SK-N-SH treated with all-trans-retinoic acid at 6 μM for 48 hours (cell line): ENCODE results near the gene BATF3.

Experiments
- ATAC-seq: fragments of 200-7000 bp; cut with Tn5 transposase; 3 replicates; pipeline ENCODE4 v1.9.1; 2020; ENCODE audit warnings: mild to moderate bottlenecking, moderate library complexity
- ARNTL ChIP-seq: fragments of 450-650 bp; formaldehyde crosslinking; IDR thresholded peaks from 2 replicates; pipeline ENCODE4 v1.5.0; 2020; ENCODE audit warnings: low read depth, mild to moderate bottlenecking, moderate library complexity, borderline replicate concordance
- BACH2 ChIP-seq: fragments of 250-450 bp; sonication (Bioruptor Pico); IDR thresholded peaks from 2 replicates; pipeline ENCODE4 v1.9.0; 2021; ENCODE audit warnings: mild to moderate bottlenecking, borderline replicate concordance
- CSDC2 ChIP-seq: fragments of 250-450 bp; sonication (Bioruptor Pico); IDR thresholded peaks from 2 replicates; pipeline ENCODE4 v1.5.0; 2020; ENCODE audit warnings: mild to moderate bottlenecking, moderate library complexity
- ISL1 ChIP-seq: fragments of 250-450 bp; sonication (Bioruptor Pico); IDR thresholded peaks from 2 replicates; pipeline ENCODE4 v2.1.2; 2022; ENCODE audit warnings: mild to moderate bottlenecking, moderate library complexity
- PPARA ChIP-seq: fragments of 250-450 bp; sonication (Bioruptor Pico); IDR thresholded peaks from 2 replicates; pipeline ENCODE4 v1.5.0; 2020; ENCODE audit warnings: mild to moderate bottlenecking, borderline replicate concordance
- RARB ChIP-seq: fragments of 250-450 bp; sonication (Bioruptor Pico); IDR thresholded peaks from 2 replicates; pipeline ENCODE4 v1.8.0; 2021; ENCODE audit warnings: mild to moderate bottlenecking, moderate library complexity
- SNAI2 ChIP-seq: fragments of 250-450 bp; sonication (Bioruptor Pico); IDR thresholded peaks from 2 replicates; pipeline ENCODE4 v1.5.0; 2020; ENCODE audit warnings: mild to moderate bottlenecking, moderate library complexity
- TCF4 ChIP-seq: fragments of 250-450 bp; sonication (Bioruptor Pico); IDR thresholded peaks from 2 replicates; pipeline ENCODE4 v1.8.0; 2021; ENCODE audit warnings: mild to moderate bottlenecking, moderate library complexity, borderline replicate concordance
- TOX ChIP-seq: fragments of 250-450 bp; sonication (Bioruptor Pico); IDR thresholded peaks from 2 replicates; pipeline ENCODE4 v1.8.0; 2021; ENCODE audit warnings: mild to moderate bottlenecking, moderate library complexity, borderline replicate concordance
- ZC3H10 ChIP-seq: fragments of 250-450 bp; sonication (Bioruptor Pico); IDR thresholded peaks from 2 replicates; pipeline ENCODE4 v1.5.1; 2021; ENCODE audit warnings: mild to moderate bottlenecking, moderate library complexity
- ZFP3 ChIP-seq: fragments of 250-450 bp; sonication (Bioruptor Pico); IDR thresholded peaks from 2 replicates; pipeline ENCODE4 v1.5.0; 2020; ENCODE audit warnings: mild to moderate bottlenecking, moderate library complexity
- ZNF565 ChIP-seq: fragments of 450-650 bp; formaldehyde crosslinking; conservative IDR thresholded peaks from 2 replicates; pipeline ENCODE4 v1.5.0; 2020; ENCODE audit warnings: low read depth, mild to moderate bottlenecking, moderate library complexity
- ZNF70 ChIP-seq: fragments of 450-650 bp; formaldehyde crosslinking; IDR thresholded peaks from 2 replicates; pipeline ENCODE4 v1.5.0; 2020; ENCODE audit warnings: mild to moderate bottlenecking, moderate library complexity
- ZNF8 ChIP-seq: fragments of 450-650 bp; formaldehyde crosslinking; IDR thresholded peaks from 2 replicates; pipeline ENCODE4 v1.5.0; 2020; ENCODE audit warnings: mild to moderate bottlenecking, moderate library complexity
- TF ChIP-seq, protein P1 (sequence below): fragments of 250-450 bp; sonication (Bioruptor Pico); IDR thresholded peaks from 2 replicates; pipeline ENCODE4 v1.8.0; 2020; ENCODE audit warnings: mild to moderate bottlenecking, moderate library complexity, borderline replicate concordance
- TF ChIP-seq, protein P2 (sequence below): fragments of 250-450 bp; sonication (Bioruptor Pico); IDR thresholded peaks from 2 replicates; pipeline ENCODE4 v1.8.0; 2021; ENCODE audit warnings: low read depth, mild to moderate bottlenecking, moderate library complexity, borderline replicate concordance
- TF ChIP-seq, protein P3 (sequence below): fragments of 250-450 bp; sonication (Bioruptor Pico); IDR thresholded peaks from 2 replicates; pipeline ENCODE4 v1.5.0; 2020; ENCODE audit warnings: mild to moderate bottlenecking, moderate library complexity
- TF ChIP-seq, protein P4 (sequence below): fragments of 250-450 bp; sonication (Bioruptor Pico); IDR thresholded peaks from 2 replicates; pipeline ENCODE4 v1.5.1; 2021; ENCODE audit warnings: mild to moderate bottlenecking, moderate library complexity

BATF3 gene

DNA sequence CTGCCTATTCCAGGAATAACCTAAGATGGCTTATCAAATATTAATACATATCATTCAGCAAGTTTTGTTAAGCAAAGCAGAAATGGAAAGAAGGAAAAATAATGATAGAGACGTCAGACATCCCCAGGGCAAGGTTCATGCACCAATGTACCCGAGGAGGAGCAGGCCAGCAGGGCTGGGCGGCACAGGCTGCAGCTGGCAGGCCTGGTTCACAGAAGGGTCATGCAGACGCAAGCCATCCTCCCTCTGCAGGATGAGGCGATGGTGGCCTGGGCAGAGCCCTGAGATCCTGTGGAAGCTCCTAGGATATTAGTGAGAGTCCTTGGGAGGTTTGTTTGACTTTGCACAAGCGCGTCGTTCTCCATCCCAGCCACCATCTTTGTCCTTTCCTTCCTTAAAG lies 30.0 kb downstream of the BATF3 start (continued):
- TF ChIP-seq, protein P1, sequence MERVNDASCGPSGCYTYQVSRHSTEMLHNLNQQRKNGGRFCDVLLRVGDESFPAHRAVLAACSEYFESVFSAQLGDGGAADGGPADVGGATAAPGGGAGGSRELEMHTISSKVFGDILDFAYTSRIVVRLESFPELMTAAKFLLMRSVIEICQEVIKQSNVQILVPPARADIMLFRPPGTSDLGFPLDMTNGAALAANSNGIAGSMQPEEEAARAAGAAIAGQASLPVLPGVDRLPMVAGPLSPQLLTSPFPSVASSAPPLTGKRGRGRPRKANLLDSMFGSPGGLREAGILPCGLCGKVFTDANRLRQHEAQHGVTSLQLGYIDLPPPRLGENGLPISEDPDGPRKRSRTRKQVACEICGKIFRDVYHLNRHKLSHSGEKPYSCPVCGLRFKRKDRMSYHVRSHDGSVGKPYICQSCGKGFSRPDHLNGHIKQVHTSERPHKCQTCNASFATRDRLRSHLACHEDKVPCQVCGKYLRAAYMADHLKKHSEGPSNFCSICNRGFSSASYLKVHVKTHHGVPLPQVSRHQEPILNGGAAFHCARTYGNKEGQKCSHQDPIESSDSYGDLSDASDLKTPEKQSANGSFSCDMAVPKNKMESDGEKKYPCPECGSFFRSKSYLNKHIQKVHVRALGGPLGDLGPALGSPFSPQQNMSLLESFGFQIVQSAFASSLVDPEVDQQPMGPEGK (CRISPR knock-in tag): no peak
- TF ChIP-seq BACH2 (CRISPR knock-in tag): no peak
- no peak for TF ChIP-seq ZFP3 (CRISPR knock-in tag)
- TF ChIP-seq ISL1 (CRISPR knock-in tag): no peak
- no peak for TF ChIP-seq CSDC2 (CRISPR knock-in tag)

DNA sequence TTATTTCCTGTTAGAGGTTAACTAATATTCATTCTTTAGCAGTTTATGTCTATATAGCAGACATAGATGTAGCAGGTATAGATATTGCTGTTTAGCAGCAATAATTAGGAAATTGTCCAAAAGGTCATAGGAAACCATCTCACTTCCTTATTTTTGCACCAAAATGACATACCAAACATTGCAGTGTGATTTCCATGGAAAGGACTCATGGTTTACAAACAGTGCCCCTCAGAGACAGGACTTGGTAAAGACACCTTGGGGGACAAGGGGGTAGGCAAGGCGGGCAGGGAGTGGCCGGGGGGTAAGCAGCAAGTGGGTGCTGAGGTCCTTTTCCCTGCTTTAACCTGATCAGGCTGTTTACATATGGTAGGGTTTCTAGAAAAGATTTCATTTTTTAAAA lies 30.5 kb downstream of the BATF3 start:
- no peak for ATAC-seq
- peak; percentile 25; the same call in 1 of the 2 replicates for TF ChIP-seq ZNF8
- no peak for TF ChIP-seq CSDC2 (CRISPR knock-in tag)

DNA sequence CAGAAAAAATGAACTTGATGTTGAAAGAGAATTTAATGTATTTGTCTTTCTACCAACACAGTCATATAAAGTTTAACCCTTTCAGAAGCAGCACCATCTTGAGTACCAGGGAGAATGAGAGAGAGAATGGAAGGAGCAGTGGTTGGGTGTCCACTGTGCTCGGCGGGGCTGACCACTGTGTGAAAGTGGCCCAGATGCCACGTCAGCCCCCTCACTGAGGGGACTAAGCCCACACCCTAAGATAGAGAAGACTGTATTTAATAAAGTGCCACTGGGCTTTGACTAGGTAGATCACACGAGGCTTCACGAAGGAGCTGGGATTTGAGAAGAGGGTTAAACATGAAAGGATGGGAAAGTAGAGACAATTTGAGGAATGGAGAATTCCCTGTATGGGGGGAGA lies 31.2 kb downstream of the BATF3 start:
- ATAC-seq: no peak
- TF ChIP-seq, protein P2, sequence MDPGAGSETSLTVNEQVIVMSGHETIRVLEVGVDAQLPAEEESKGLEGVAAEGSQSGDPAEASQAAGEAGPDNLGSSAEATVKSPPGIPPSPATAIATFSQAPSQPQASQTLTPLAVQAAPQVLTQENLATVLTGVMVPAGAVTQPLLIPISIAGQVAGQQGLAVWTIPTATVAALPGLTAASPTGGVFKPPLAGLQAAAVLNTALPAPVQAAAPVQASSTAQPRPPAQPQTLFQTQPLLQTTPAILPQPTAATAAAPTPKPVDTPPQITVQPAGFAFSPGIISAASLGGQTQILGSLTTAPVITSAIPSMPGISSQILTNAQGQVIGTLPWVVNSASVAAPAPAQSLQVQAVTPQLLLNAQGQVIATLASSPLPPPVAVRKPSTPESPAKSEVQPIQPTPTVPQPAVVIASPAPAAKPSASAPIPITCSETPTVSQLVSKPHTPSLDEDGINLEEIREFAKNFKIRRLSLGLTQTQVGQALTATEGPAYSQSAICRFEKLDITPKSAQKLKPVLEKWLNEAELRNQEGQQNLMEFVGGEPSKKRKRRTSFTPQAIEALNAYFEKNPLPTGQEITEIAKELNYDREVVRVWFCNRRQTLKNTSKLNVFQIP: no peak
- TF ChIP-seq CSDC2 (CRISPR knock-in tag): 0 out of 2 replicates have a peak, but pooled peaks have one; percentile 75
- no peak for TF ChIP-seq ISL1 (CRISPR knock-in tag)
- no peak for TF ChIP-seq RARB (CRISPR knock-in tag)
- TF ChIP-seq, all 23 proteins: peak for 1

DNA sequence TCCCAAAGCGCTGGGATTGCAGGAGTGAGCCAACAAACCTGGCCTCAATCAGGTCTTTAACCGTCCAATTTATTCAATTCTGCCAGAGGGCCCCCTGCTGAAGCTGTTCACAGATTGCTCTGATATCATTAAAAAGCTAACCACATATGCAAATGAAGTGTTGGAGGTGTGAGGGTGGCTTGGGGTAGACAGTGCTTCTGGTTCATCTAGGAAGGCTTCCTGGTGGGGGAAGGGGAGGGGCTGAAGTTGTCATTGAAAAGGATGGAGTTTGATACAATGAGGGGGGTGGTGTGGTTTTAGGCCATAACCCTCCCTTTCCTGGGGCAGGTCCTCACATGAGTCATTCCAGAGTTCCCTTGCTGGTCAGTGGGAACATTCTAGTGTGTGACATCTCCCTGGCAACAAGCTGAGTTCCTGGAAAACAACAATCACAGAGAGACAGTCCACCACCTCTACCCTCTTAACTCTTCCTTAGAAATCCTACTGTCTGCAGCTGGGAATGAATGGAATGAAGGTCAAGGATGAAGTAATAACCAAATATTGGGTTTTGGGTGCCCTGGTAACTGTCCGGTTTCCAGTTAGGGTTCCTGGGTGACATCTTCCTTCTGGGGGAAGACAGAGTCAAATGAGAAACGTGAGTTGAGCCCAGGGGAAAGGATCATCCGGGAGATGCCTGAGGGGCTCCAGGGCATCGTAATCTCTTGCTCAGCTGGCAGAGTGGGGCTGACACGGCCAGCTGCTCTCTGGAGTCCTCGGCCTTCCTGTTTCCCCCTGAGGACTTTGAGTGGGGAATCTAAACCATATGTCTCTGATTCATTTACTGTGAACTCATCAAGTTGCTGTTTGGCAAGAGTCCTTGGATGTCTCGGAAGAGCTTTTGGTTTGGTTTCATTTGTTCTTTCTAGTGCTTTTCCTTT lies 32.2 kb downstream of the BATF3 start:
- ATAC-seq: peak; percentile 85
- no peak for TF ChIP-seq SNAI2 (CRISPR knock-in tag)
- TF ChIP-seq RARB (CRISPR knock-in tag): 0 out of 2 replicates have a peak, but pooled peaks have one; percentile 48
- TF ChIP-seq ARNTL (CRISPR knock-in tag): no peak
- TF ChIP-seq, protein P3, sequence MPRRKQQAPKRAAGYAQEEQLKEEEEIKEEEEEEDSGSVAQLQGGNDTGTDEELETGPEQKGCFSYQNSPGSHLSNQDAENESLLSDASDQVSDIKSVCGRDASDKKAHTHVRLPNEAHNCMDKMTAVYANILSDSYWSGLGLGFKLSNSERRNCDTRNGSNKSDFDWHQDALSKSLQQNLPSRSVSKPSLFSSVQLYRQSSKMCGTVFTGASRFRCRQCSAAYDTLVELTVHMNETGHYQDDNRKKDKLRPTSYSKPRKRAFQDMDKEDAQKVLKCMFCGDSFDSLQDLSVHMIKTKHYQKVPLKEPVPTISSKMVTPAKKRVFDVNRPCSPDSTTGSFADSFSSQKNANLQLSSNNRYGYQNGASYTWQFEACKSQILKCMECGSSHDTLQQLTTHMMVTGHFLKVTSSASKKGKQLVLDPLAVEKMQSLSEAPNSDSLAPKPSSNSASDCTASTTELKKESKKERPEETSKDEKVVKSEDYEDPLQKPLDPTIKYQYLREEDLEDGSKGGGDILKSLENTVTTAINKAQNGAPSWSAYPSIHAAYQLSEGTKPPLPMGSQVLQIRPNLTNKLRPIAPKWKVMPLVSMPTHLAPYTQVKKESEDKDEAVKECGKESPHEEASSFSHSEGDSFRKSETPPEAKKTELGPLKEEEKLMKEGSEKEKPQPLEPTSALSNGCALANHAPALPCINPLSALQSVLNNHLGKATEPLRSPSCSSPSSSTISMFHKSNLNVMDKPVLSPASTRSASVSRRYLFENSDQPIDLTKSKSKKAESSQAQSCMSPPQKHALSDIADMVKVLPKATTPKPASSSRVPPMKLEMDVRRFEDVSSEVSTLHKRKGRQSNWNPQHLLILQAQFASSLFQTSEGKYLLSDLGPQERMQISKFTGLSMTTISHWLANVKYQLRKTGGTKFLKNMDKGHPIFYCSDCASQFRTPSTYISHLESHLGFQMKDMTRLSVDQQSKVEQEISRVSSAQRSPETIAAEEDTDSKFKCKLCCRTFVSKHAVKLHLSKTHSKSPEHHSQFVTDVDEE (CRISPR knock-in tag): peak; percentile 88
- TF ChIP-seq, protein P2: 0 out of 2 replicates have a peak, but pooled peaks have one; percentile 13
- TF ChIP-seq PPARA: no peak
- TF ChIP-seq TOX (CRISPR knock-in tag): peak; percentile 29; the same call in 1 of the 2 replicates
- TF ChIP-seq CSDC2 (CRISPR knock-in tag): no peak
- no peak for TF ChIP-seq ZC3H10 (CRISPR knock-in tag)
- TF ChIP-seq TCF4 (CRISPR knock-in tag): peak; percentile 87; the same call in 1 of the 2 replicates
- TF ChIP-seq BACH2 (CRISPR knock-in tag): no peak
- TF ChIP-seq, protein P4, sequence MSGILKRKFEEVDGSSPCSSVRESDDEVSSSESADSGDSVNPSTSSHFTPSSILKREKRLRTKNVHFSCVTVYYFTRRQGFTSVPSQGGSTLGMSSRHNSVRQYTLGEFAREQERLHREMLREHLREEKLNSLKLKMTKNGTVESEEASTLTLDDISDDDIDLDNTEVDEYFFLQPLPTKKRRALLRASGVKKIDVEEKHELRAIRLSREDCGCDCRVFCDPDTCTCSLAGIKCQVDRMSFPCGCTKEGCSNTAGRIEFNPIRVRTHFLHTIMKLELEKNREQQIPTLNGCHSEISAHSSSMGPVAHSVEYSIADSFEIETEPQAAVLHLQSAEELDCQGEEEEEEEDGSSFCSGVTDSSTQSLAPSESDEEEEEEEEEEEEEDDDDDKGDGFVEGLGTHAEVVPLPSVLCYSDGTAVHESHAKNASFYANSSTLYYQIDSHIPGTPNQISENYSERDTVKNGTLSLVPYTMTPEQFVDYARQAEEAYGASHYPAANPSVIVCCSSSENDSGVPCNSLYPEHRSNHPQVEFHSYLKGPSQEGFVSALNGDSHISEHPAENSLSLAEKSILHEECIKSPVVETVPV: no peak
- TF ChIP-seq ZNF565: no peak
- no peak; the same call in 1 of the 2 replicates for TF ChIP-seq ZNF70 (CRISPR knock-in tag)
- TF ChIP-seq, protein P1 (CRISPR knock-in tag): 0 out of 2 replicates have a peak, but pooled peaks have one; percentile 13
- no peak for TF ChIP-seq ZFP3 (CRISPR knock-in tag)
